MCF 10A (cell line): ENCODE measurements around the gene COL26A1. TPM values are rescaled to one million over a fixed set of nuclear protein-coding genes. Genes with fewer than 3 reads are reported as not detected.
"Not testable (repeated sequence)": the region's sequence is repeated elsewhere in the genome, so short reads cannot be mapped to it uniquely, and the experiment has no call there.

ENCODE experiments used
- BruUV-seq: library from RNA; stranded (reverse); fragments of 400-500 nt; replicated peaks from 2 replicates; lab custom pipeline; 2021; lab: Mats Ljungman, UMichigan
- CTCF ChIA-PET: fragments of 300-600 bp; sonication (Branson Sonifier 250); formaldehyde crosslinking; extraction: SDS; loops from one replicate; lab custom pipeline; 2021; ENCODE audit warnings: antibody characterized with exemption, inconsistent platforms; lab: Yijun Ruan, JAX
- POLR2A ChIA-PET: fragments of 300-600, 350-650 bp; sonication (Branson Sonifier 250); formaldehyde crosslinking; extraction: SDS; loops from one replicate; lab custom pipeline; 2020; ENCODE audit warnings: antibody characterized with exemption, inconsistent platforms; lab: Yijun Ruan, JAX
- DNase-seq: peaks from one replicate; pipeline ENCODE4 v3.0.0-alpha.2; 2018; ENCODE audit not compliant: unreplicated experiment
- H3K27ac Mint-ChIP-seq: one replicate; pipeline ENCODE4 v1.8.0; 2022; ENCODE audit warnings: mild to moderate bottlenecking, low read depth, mixed read lengths; ENCODE audit not compliant: unreplicated experiment
- H3K27me3 Mint-ChIP-seq: one replicate; pipeline ENCODE4 v1.8.0; 2022; ENCODE audit warnings: mixed read lengths; ENCODE audit not compliant: insufficient read depth, unreplicated experiment
- H3K36me3 Mint-ChIP-seq: one replicate; pipeline ENCODE4 v1.8.0; 2022; ENCODE audit warnings: mild to moderate bottlenecking, moderate library complexity, mixed read lengths; ENCODE audit not compliant: insufficient read depth, unreplicated experiment
- H3K4me1 Mint-ChIP-seq: one replicate; pipeline ENCODE4 v1.8.0; 2022; ENCODE audit warnings: mixed read lengths; ENCODE audit not compliant: insufficient read depth, unreplicated experiment
- H3K4me3 Mint-ChIP-seq: one replicate; pipeline ENCODE4 v1.8.0; 2022; ENCODE audit warnings: mild to moderate bottlenecking, moderate library complexity, mixed read lengths; ENCODE audit not compliant: unreplicated experiment
- H3K9me3 Mint-ChIP-seq: one replicate; pipeline ENCODE4 v1.8.0; 2022; ENCODE audit warnings: mixed read lengths; ENCODE audit not compliant: unreplicated experiment
- intact Hi-C: fragments of 100-400 bp; cut with micrococcal nuclease; formaldehyde crosslinking; loops from 2 replicates; pipeline ENCODE4 v1.14.1; 2022
- total RNA-seq: library from RNA; stranded (reverse); gene quantifications from 2 replicates; pipeline ENCODE4 v1.2.3, GENCODE V29; 2022
- TF ChIP-seq, protein P1 (sequence below): fragments of 200-600 bp; IDR thresholded peaks from one replicate; pipeline ENCODE4 v1.8.0; 2022; ENCODE audit warnings: antibody characterized with exemption, mild to moderate bottlenecking; ENCODE audit not compliant: unreplicated experiment

The COL26A1 gene
- total RNA-seq, 1 experiment from 2014 or later = not detected

DNA sequence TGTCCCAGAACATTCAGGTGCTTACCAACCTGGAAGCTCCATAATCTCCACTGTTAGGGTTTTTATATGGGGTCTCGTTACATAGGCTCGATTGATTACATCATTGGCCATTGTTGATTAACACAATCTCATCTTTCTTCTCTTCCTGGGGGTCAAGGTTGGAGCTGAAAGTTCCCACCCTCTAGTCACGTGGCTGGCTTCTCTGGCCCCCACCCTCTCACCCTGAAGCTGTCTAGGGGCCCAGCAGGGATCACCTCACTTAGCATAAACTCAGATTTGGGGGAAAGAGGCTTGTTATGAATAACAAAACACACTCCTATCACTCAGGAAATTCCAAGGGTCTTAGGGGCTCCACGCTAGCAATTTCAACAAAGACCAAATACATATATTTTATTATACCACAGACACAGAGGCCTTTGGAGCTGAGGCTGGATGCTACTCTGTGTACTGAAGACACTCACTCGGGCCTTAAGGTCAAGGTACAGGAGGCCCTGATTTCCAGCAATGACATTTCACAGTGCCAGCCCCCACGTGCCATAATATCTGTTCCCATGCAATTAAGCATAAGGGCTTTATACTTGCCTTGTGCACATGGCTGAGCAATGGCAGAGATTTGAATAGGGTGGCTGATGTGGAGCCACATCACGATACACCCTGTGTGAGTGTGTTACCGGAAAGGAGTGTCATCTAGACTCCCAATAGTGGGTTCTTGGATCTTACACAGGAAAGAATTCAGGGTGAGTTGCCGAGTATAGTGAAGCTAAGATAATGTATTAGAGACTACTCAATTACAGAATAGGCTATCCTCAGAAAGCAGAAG is 108.2 kb downstream of the COL26A1 start:
- no TSS peak for BruUV-seq
- TF ChIP-seq, protein P1, sequence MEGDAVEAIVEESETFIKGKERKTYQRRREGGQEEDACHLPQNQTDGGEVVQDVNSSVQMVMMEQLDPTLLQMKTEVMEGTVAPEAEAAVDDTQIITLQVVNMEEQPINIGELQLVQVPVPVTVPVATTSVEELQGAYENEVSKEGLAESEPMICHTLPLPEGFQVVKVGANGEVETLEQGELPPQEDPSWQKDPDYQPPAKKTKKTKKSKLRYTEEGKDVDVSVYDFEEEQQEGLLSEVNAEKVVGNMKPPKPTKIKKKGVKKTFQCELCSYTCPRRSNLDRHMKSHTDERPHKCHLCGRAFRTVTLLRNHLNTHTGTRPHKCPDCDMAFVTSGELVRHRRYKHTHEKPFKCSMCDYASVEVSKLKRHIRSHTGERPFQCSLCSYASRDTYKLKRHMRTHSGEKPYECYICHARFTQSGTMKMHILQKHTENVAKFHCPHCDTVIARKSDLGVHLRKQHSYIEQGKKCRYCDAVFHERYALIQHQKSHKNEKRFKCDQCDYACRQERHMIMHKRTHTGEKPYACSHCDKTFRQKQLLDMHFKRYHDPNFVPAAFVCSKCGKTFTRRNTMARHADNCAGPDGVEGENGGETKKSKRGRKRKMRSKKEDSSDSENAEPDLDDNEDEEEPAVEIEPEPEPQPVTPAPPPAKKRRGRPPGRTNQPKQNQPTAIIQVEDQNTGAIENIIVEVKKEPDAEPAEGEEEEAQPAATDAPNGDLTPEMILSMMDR = no peak
- intact Hi-C loops = no loop called here
- Mint-ChIP-seq H3K27me3 (peaks cover 61% of the 10 kb centered on the region), H3K4me1 (no peaks in the 10 kb centered on the region), H3K36me3 (peaks cover 5% of the 10 kb centered on the region), H3K9me3 (no peaks in the 10 kb centered on the region), H3K4me3 (no peak overlapping the region), H3K27ac (no peak overlapping the region)
- DNase-seq = no peak
- ChIA-PET CTCF (interaction anchor here (0.6 to 1.7 kb wide), 3 partner anchors 11 to 84 kb away, joined by 3 to 5 read pairs (median 3); no protein-coding TSS in a partner anchor), POLR2A (no interaction called here)

DNA sequence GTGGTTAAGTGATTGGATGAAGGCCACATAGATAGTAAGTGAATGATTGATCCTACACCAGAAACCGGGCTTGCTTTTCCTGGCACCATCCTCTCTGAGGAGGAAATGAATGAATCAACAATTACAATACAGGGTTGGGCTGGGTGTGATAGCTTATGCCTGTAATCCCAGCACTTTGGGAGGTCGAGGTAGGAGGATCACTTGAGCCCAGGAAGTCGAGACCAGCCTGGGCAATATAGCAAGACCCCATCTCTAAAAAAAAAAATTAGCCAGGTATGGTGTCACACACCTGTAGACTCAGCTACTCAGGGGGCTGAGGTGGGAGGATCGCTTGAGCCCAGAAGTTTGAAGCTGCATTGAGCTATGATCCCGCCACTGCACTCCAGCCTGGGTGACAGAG is 111.5 kb downstream of the COL26A1 start:
- peaks cover 6% of the 10 kb centered on the region for H3K9me3 Mint-ChIP-seq
- DNase-seq = no peak
- H3K4me3 Mint-ChIP-seq = no peak overlapping the region
- peaks cover 56% of the 10 kb centered on the region for H3K27me3 Mint-ChIP-seq
- BruUV-seq = no TSS peak
- no peaks in the 10 kb centered on the region for H3K4me1 Mint-ChIP-seq
- ChIA-PET CTCF (interaction anchor here (0.6 to 0.7 kb wide), 2 partner anchors 724 to 1606 kb away, joined by 3 to 4 read pairs; no protein-coding TSS in a partner anchor), POLR2A (no interaction called here)
- TF ChIP-seq, protein P1 = no peak
- H3K27ac Mint-ChIP-seq = no peak overlapping the region
- peaks cover 5% of the 10 kb centered on the region for H3K36me3 Mint-ChIP-seq
- intact Hi-C loops = no loop called here

DNA sequence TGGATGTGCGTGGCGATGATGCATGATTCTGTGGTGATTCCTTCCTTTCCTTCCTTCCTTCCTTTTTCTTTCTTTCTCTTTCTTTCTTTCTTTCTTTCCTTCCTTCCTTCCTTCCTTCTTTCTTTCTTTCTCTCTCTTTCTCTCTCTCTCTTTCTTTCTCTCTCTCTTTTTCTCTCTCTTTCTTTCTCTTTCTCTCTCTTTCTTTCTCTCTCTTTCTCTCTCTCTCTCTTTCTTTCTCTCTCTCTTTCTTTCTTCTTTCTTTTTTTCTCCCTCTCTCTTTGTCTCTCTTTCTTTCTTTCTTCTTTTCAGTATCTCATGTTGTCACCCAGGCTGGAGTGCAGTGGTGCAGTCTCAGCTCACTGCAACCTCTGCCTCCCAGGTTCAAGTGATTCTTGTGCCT is 113.0 kb downstream of the COL26A1 start:
- DNase-seq, H3K4me3 Mint-ChIP-seq, H3K27ac Mint-ChIP-seq, POLR2A ChIA-PET, BruUV-seq, H3K4me1 Mint-ChIP-seq, H3K36me3 Mint-ChIP-seq, CTCF ChIA-PET, intact Hi-C loops: not testable (repeated sequence)
- peaks cover 56% of the 10 kb centered on the region for H3K27me3 Mint-ChIP-seq
- peaks cover 19% of the 10 kb centered on the region for H3K9me3 Mint-ChIP-seq

DNA sequence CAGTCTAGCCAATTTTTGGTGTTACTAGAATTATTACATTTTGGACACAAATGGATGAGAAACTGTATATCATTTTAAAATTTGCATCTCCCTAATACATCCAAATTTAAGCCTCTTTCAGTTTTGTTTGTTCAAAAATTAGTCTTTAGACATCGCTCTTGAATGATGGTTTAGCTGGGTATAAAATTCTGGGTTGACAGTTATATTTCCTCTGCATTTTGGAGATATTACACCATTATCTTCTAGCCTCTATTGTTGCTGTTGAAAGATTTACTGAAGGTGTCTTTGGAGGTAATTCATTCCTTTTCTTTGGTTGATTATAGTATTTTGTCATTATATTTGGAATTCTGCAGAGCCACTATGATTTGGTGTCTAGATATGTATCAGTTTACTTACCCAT is 116.5 kb downstream of the COL26A1 start:
- ChIA-PET CTCF (no interaction called here), POLR2A (no interaction called here)
- Mint-ChIP-seq H3K36me3 (no peaks in the 10 kb centered on the region), H3K4me1 (no peaks in the 10 kb centered on the region), H3K27ac (no peak overlapping the region), H3K27me3 (peaks cover 57% of the 10 kb centered on the region), H3K4me3 (no peak overlapping the region), H3K9me3 (peaks cover 20% of the 10 kb centered on the region)
- DNase-seq = no peak
- no TSS peak for BruUV-seq
- TF ChIP-seq, protein P1 = no peak
- intact Hi-C loops = no loop called here

DNA sequence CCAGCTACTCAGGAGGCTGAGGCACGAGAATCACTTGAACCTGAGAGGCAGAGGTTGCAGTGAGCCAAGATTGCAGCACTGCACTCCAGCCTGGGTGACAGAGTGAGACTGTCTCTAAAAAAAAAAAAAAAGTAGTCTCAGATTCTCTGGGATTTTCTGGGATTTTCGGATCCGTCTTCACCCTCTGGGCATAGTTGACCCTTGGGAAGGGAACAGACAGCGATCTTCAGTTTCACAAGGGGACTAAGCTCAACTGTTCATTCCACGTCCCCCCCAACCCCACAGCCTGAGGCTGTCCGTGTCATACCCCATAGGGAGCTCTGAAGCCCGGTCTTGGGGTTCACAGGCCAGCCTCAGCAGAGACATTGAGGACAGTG is 123.4 kb downstream of the COL26A1 start:
- BruUV-seq, H3K4me3 Mint-ChIP-seq: not testable (repeated sequence)

More for the DNA sequence above, 123.4 kb downstream of the COL26A1 start:
- CTCF ChIA-PET = interaction anchor here (0.6 kb wide), 1 partner anchor 415 kb away, joined by 7 read pairs; no protein-coding TSS in a partner anchor
- H3K9me3 Mint-ChIP-seq, H3K36me3 Mint-ChIP-seq, intact Hi-C loops, DNase-seq, H3K4me1 Mint-ChIP-seq, POLR2A ChIA-PET, H3K27ac Mint-ChIP-seq: not testable (repeated sequence)
- peaks cover 21% of the 10 kb centered on the region for H3K27me3 Mint-ChIP-seq
